ENCODE results near the gene TNF.

TNF gene

DNA sequence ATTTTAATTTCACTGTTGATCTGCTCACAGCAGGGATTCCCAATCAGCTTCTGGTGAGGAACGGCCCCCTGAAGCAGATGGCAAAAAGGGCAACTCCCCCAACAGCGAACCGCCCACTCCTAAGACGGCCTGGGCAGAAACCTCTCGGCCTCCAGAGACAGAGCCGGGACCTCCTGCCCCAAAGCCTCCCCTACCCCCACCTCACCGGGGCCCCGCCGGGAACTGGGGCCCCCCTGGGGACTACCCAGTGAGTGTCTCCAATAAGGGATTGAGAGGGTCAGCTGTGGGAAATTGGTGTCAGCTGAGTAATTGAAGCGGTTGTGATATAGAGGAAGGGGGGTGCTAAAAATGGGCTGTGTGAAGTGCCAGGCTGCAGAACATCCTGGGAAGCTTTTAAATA, 51.6 kb downstream of the TNF start:
- TF ChIP-seq, protein P1, sequence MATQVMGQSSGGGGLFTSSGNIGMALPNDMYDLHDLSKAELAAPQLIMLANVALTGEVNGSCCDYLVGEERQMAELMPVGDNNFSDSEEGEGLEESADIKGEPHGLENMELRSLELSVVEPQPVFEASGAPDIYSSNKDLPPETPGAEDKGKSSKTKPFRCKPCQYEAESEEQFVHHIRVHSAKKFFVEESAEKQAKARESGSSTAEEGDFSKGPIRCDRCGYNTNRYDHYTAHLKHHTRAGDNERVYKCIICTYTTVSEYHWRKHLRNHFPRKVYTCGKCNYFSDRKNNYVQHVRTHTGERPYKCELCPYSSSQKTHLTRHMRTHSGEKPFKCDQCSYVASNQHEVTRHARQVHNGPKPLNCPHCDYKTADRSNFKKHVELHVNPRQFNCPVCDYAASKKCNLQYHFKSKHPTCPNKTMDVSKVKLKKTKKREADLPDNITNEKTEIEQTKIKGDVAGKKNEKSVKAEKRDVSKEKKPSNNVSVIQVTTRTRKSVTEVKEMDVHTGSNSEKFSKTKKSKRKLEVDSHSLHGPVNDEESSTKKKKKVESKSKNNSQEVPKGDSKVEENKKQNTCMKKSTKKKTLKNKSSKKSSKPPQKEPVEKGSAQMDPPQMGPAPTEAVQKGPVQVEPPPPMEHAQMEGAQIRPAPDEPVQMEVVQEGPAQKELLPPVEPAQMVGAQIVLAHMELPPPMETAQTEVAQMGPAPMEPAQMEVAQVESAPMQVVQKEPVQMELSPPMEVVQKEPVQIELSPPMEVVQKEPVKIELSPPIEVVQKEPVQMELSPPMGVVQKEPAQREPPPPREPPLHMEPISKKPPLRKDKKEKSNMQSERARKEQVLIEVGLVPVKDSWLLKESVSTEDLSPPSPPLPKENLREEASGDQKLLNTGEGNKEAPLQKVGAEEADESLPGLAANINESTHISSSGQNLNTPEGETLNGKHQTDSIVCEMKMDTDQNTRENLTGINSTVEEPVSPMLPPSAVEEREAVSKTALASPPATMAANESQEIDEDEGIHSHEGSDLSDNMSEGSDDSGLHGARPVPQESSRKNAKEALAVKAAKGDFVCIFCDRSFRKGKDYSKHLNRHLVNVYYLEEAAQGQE (IDR thresholded peaks at IDR 0.05; ENCODE audit: insufficient read depth in 1 of 2, low read depth in 2 of 2, low read length in 2 of 2), result no peak
- TF ChIP-seq SIN3A (IDR thresholded peaks at IDR 0.05; ENCODE audit: borderline replicate concordance, insufficient read depth, low read length) (no peak), TAF1 (IDR thresholded peaks at IDR 0.05; ENCODE audit: borderline replicate concordance, insufficient read depth, low read length) (no peak), FOXP2 (optimal IDR thresholded peaks at IDR 0.05; ENCODE audit: borderline replicate concordance, extremely low read depth, extremely low read length, insufficient read depth) (no peak), POLR2AphosphoS5 (IDR thresholded peaks at IDR 0.05; ENCODE audit: low read depth, low read length) (no peak)

DNA sequence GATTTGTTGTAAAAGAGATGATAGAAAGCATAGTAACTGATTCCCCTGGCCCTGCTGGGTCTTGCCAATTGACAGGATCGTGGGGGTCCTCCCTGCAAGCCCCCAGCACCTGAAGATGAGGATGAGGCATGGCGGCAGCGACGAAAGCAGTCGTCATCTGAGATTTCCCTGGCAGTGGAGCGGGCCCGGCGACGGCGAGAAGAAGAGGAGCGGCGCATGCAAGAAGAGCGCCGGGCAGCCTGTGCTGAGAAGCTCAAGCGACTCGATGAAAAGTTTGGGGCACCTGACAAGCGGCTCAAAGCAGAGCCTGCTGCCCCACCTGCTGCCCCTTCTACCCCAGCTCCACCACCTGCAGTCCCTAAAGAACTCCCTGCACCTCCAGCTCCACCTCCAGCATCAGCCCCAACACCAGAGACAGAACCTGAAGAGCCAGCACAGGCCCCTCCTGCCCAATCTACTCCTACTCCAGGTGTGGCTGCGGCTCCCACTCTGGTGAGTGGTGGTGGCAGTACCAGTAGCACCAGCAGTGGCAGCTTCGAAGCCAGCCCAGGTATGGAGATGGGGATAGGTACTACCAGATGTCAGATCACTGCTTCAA, 52.4 kb downstream of the TNF start:
- no peak for TF ChIP-seq FOXP2 (optimal IDR thresholded peaks at IDR 0.05; ENCODE audit: borderline replicate concordance, extremely low read depth, extremely low read length, insufficient read depth)
- peak; percentile 41 for TF ChIP-seq POLR2AphosphoS5 (IDR thresholded peaks at IDR 0.05; ENCODE audit: low read depth, low read length)
